NK-92 (cell line): ENCODE results near the gene RAPGEF4.

Source experiments
- DNase-seq: peaks from one replicate; lab custom pipeline; 2025; ENCODE audit not compliant: unreplicated experiment; lab: John Stamatoyannopoulos, UW

The RAPGEF4 gene

DNA sequence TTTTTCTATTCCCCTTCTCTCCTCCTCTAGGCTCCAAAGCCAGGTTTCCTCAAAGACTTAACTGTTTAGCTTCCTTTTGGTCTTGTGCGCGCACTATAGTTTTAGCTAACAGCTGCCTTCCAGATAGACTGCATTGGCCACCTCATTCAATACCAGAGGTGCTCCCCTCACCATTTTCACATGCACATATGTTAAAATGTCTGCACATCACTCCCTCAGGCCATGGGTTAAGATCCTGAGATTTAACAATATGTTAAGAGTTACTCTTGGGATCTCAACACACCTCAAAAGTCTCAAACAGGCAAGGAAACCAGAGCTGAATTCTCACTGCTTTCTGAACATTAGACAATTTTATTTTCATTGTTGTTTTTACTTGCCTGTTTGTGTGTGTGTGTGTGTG is 259.2 kb downstream of the RAPGEF4 start:
- no peak for DNase-seq

DNA sequence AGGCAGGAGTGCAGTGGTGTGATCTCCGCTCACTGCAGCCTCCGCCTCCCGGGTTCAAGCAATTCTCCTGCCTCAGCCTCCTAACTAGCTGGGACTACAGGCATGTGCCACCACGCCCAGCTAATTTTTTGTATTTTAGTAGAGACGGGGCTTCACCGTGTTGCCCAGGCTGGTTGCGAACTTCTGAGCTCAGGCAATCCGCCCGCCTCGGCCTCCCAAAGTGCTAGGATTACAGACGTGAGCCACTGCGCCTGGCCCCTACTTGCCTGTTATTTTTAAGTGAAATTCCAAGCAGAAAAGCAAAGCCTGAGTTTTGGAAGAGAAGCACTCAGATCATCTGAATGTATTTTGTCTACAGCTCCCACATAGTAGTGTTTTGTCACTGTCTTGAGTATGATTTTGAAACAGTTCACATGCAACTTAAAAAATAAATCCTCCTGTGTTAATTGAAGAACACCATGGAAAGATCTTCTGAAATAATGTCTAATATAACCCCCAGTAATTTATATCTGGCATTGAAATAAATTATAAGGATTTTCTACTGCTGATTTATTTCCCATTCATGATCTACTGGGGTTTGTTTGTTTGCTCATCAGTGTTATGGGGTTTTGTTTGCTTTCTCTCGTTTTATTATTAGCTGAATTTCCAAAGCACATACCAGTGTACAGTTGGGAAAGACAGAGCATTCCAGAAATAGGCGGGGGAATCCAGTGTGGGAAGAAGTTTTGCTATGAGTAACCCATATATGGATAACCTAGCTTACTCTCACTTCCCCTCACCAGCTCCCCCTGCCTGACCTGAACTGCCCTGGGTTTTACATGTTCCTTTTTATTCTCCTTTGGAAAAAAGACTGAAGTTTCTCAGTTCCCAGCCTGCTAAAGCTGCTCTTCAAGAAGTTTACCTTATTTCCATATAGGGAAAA is 259.9 kb downstream of the RAPGEF4 start:
- no peak for DNase-seq

DNA sequence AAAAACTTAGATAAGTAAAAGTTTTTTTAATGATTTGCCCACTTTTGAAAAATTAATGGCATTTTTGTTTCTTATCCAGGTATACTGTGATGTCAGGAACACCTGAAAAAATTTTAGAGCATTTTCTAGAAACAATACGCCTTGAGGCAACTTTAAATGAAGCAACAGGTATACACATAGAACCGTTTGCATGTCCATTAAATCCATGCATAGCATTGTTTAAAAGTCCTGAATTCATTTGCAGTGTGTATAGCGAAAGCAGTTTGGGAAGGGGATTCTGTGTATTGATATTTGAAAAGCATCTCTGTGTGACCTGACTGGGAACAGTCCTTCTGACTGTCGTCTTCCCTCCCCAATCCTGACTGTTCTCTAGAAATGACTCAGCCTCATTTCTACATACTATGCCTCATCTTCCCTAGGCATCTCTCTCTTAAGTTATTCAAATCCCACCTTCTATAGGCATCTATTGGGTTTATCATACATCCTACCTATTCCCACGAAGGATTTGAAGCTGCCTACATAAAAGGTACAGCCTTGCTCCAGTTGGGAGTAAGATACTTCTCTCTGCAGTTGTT is 260.8 kb downstream of the RAPGEF4 start:
- DNase-seq = no peak

DNA sequence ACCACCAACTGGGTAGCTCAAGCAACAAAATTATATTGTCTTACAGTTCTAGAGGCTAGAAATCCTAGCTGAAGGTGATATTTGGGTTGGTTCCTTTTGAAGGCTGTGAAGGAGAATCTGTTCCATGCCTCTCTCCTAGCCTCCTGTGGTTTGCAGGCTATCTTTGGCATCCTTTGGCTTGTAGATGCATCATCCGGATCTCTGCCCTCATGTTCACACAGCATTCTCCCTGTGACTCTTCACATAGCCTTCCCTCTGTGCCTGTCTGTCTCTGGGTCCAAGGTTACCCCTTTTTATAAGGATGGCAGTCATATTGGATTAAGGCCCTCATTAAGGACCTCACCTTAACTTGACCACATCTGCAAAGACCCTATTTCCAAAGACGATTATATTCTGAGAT is 261.4 kb downstream of the RAPGEF4 start:
- DNase-seq = no peak

DNA sequence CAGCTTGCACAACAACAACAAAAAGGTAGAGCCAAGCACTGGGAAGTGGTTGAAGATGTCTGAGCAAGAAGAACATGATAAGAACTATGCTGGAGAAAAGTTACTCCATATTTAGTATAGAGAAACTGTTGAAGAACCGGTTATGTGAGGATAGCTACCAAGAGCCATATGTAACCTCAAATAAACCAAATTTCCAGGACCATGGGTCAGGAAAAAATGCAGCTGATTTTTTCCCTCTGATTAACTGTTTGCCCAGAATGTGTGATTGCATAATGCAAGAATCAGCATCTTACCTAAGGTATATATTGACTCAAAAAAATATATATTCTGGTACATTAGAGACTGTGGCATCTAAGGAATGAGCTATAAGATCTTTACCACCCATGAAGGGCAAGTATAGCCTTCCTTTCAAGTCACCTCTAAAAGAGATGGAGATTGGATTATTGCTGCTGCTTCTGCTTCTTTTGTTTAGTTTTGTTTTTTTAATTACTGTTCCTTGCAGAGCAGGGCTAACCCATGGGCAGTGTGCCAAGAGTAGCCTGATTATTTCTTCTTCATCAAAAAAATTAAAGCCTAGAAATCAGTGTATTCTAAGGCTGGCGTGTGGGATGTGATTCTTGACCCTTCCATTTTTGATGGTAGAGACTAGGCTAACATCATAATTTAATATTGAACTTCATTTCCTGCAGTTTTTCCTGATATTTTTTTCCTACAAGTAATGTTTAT is 263.1 kb downstream of the RAPGEF4 start:
- no peak for DNase-seq

DNA sequence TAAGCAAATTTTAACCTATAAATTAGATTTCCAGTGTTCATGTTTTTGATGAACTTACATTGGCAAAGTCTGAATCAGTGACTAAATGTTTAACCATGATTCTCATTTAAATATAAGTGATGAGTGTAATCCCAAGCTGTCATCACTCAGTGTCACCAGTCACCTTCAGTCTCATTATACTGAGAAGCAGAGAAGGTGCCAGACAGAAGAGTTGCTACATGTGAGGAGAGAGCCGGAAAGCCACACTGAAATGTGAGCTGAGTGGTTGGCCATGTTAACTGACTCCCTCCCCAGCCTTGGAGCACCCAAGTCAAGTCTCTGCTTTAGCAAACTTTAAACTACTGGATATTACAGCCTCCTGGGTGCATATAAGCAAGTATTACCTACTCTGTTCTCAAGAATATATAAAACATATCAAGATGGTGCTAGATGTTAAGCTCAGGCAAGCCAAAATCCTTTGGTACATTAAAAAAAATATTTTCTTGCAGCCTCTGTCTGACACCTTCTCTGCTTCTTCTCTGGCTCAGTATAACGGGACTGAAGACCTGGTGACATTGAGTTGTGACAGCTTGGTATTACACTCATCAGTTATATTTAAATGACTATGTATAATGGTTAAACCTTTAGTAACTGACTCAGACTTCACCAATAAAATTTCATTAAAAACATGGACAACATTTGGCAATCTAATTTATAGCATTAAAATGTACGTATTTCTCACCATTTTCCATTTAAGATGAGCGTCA is 264.2 kb downstream of the RAPGEF4 start:
- DNase-seq = no peak

DNA sequence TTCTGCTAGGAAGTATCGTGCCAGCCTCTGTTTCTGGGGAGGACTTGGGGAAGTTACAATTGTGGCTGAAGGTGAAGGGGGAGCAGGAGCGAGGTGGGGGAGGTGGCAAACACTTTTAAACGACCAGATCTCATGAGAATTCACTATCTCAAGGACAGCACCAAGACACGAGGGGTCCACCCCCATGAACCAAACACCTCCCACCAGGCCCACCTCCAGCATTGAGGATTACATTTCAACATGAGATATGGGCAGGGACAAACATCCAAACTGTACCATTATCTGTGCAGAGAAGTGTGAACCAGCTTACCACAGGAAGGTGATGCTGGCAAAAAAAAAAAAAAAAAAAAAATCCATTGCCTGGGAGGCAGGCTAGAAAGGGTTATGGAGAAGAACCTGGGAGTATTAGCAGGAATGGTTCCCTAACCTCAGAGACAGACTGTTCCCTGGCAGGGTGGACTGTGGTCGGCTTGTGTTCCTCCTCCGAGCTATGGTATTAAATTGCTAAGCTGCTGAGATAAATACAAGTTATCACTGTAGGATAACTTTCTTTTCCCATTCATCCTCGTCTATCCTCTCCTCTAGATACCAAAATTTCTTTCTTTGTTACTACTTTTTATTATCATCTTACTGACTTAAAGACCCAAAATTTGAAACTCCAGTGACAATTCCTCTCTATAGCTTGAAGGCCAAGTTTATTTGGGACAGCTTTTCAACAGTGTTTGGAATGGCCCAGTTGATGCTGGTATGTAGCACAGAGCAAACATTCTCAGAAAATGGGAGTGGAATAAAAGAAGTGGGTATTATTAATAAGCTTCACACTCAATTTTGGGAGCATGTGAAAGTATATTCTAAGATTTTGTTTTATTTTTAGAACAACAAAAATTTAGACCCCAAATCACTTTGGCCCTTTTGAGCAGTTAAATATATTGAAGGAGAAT is 266.3 kb downstream of the RAPGEF4 start:
- no peak for DNase-seq

DNA sequence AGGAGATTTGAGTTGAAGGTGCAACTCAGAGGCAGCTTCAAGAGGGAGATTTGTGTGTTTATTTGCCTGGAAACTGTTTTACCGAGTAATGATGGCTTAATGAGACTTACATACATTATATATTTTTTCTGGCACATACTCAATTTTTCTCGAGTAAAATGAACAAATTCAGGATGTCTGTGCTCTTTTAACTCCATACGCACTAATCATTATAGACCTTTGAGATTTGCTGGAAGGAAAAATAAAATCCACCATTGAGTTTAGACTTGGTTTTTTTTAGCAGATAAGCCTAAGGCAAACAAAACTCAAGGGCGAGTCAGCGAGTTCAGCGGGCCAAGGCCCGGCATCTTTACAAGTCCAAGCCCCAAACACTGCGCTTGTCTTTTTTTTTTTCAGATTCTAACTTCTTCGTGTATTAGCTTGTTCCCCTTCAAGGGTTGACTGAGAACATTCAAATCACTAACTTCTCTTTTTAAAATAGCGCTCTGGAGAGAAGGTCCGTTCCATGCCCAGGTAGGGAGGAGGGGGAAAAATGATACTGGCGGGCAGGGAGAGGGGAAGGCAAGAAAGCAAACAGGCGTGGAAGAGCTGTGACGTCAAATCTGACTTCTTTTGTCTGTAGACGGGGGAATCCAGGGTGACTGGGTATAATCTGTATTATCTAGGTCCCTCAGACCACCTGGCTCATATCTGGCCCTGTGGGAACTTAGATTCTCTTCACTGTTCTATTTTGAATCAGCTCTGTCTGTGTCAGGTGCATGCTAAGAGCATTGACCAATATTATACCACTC is 267.3 kb downstream of the RAPGEF4 start:
- DNase-seq = no peak

DNA sequence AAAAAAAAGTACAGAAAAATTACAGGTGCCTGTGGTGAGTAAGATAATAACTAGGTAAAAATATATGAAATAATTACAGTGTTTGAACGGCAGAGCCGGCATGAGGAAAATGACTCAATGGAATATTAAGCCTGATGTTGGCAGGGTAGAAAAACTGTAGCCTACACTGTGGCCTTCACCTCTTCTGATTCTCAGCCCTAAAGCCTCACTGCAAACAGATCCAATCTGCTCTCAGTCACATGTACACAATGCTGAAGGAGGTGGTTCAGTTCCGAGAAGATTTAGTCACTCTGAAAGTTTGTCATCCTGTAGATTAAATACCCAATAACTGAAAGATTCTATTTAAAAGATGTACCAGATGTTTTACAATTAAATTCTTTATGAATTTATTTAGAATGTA is 273.1 kb downstream of the RAPGEF4 start:
- DNase-seq = no peak

DNA sequence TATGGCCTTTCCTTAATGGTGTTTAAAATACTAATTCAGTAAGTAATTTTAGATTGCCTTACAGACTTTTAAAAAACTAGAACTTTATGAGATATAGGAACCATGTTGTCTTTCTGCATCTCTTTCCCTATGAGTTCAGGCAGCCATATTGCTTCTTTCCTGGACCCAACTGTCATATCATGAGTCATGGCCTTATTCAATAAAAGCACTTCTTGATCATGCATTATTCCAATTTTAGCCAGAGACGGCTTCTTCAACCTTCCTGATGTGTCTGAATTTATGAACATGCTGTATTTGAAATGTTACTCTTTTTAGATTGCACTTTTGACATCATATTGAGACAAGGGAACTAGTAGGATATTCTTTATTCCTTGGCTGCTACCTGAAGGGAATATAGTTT is 274.6 kb downstream of the RAPGEF4 start:
- DNase-seq = no peak

DNA sequence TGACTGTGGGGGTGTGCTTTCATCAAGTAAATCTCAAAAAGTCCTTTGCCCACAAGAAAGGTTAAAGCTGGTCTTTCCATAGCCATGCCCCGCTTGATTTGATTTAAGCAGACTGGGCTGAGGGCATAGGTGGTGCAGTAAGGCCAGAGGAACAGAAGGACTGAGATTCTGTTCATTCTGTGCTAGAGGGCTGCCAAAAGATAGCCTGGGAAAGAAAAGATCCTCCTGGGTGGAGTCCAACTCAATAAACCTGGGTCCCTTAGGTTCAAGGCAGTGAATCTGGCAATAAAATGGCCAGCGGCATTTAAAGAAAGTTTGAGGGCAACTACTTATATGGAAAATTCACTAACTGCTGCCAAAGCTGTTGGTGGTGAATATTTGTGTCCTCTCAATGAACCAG is 280.8 kb downstream of the RAPGEF4 start:
- DNase-seq = no peak

DNA sequence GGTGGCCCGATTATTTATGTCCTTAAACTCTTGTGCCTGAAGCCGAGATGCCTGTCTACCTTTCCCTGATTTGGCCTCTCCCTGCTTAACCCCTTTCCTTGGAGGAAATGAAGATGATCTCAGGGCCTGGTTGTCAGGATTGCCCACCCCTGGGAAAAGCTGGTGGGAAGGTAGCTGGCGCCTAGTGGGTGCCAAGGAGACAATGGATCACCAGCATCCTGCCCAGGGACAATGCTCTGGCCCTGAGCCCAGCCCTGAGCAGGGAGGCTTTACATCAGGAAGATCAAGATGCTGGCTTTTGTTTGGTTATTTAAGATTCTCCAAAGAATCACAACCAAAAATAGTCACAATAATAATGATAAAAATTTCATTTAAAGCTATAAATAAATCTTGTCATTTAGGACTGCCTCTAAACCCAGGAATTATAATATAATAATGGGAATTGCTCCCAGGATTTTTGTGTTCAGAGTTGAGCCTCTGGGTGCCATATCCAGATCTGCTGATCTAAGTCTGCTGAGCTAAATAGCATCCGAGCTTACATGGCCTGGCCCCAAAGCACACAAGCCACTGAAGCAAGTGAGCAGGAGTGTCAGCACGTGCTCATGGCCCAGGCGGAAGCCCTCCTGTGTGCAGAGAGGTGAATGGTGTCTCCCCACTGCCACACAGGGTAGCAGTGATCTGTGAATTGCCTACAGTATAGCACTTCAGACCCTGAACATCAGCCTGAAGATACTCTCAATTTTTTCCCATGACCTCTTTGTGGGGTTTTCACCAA is 282.2 kb downstream of the RAPGEF4 start:
- no peak for DNase-seq

DNA sequence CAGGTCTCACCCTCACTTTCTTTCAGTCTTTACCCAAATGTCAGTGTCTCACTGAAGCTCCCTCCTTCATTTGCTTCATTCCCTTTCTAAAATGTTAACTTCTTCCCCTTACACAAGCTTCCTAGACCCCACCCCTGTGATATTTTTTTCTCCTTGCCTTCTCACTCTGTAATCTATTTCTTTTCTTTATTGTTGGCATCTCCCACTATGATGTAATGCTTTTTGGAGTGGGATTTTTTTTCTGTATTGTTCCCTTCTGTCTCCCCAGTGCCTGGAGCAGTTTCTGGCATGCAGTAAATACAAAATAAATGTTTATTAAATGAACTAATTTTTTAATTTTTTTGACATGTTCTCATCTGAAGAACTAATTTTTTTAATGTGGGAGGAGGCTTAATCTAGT is 284.1 kb downstream of the RAPGEF4 start:
- DNase-seq = no peak

DNA sequence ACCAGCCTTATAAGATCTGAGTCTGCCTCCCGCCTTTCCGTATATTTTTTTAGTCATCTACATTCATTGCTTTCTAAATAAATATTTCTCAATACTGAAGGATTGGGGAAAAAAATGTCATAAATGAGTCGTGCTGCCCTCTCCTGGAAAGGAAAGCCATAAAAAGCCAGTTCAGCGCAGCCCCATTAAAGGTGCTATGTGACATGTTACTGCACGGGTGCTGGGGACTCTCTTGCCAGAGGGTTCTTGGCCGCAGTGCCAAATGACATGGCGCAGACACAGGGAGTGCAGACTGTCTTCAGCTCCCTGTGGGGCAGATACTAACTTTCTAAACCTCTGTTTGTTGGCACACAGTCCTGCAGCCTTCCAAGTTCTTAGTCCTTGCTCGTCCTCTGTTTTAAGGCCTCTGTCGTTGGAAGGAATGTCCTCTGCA is 286.3 kb downstream of the RAPGEF4 start:
- no peak for DNase-seq

DNA sequence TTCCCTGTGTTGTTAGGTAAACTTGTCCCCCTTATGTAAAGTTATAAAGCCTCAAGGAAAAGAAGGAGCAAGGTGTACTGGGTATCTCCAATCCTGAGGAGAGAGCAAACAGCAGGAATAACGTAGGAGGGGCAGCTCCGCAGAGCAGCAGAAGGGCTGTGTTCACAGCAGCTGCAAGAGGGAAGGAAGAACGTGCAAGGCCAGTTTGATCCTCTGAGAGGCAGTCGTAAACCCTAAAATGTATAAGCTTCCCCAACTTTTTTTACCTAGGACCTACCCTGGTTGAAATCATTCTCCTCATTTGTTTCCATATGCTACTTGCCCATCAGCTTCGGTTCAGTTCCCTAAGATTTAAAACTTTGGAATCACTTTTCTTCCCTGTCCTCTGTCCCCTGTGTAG is 288.1 kb downstream of the RAPGEF4 start:
- no peak for DNase-seq

DNA sequence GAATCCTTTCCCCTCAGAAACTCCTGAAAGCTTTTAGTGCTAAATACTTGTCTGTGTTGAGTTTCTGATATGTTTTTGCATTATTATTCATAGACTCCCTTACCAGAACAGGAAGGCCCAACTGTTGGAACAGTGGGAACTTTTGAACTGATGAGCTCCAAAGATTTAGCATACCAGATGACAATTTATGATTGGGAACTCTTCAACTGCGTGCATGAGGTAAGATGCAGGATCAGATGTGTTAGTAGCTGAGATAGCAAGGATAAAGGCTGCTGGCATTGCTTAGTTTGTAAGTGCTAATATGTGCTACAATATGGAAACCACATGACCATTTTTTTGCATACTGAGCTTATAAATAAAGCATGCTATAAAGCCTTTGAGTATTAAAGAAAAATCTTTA is 290.8 kb downstream of the RAPGEF4 start:
- DNase-seq = no peak

DNA sequence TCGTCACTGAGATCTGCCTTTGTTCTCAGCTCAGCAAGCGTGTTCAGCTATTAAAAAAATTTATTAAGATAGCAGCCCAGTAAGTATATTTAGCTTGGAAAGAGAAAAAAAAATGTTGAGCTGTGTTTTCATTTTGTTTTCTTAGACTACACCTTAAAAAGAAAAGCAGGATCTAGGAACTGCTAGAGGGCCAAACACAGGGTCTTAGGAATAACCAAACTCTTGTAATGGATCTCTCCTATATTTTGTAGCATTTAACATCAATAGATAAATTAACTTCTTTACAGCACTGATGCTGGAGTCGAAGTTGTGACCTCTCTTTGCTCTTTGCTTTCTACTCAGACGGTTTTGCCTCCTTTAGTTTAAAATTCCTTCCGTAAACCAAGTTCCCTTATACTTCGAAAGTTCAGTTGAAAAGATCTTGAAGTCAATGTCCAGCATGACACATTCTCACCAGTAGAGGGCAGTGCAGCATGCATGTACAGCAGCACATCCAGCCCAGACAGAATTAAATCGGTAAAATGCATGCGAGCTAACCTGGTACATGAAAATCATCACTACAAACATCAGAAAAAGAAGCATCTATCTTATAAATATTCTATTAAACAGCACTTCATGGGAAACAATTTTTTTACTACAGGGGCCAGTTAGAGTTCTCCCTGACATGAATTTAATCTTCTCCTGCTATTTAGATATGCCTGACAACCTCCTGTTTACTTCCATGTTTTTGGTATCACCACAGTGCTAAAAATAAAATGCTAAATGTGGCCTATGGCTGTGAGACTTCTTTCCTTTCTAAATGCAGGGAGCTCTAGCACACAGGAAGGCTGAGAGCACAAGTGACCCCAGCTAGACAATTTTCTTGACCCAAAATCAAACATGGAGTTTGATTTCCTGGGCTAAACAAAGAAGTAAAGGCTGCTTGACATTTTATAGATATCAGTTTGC is 291.8 kb downstream of the RAPGEF4 start:
- peak; percentile 19 for DNase-seq

DNA sequence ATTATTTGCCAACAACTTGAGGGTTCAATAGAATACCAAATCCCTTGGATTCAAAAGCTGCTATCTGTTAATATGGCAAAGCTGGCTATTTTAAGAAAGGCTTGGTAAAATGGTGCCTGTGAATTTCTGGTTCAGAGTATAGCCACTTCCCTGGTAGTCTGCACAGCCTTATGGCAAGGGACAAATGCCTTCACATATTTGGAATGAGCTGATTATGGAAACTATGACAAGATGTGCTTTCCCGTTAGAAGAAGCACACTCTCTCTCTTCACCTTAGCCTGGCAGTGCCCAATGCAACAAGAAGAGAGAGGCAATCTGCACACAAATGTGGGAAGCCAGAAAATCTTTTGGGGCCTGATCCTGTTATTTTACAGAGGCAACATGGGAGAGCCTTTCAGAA is 292.5 kb downstream of the RAPGEF4 start:
- DNase-seq = no peak
